ENCODE results near the gene DNLZ.
A peak's percentile ranks its signal among the peaks of the same experiment; 100 is the strongest.
"Not testable (repeated sequence)": the region's sequence is repeated elsewhere in the genome, so short reads cannot be mapped to it uniquely, and the experiment has no call there.

Gene DNLZ

DNA sequence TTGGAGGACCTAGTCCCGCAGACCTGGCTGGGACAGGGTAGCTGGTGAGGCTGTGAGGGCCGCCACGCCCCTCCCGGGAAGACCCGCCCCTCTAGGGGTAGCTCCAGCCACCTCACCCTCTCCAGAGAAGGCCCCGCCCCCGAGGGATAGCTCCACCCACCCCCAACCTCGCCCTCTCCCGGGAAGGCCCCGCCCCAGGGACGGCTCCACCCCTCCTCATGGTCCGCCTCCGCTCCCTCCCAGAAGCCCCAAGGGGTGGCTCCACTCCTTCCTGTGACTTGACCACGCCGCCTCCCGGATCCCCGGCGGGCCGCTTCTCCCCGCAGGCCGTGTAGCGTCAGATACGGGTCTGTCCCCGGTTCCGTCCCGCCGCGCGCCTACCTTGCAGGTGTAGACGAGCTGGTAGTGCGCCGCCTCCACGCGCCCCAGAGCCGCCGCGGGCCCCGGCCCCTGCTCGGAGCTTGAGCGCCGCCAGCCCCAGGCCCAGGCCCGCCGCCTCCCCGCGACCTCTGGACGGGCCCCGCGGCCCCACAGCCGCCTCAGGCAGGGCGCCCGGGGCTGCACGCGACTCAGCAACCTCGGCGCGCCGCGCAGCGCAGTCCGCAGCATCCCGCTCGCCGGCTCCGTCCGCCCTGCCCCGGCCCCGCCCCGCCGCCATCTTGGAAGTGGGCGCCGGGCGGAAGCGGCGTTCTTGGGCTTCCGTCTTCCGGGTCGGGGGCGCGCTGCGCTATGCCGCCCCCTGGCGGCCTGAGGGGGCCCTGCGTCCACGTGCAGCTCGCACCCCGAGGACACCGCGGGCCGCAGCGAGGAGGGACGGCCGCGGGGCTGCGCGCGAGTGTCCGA lies at the start of gene DNLZ:
TSS of gene DNLZ (minus strand) at position 639 of the 843 bp plus-strand sequence. CDS start at position 609, 30 bp downstream.
- peak; percentile 80 for DNase-seq

DNA sequence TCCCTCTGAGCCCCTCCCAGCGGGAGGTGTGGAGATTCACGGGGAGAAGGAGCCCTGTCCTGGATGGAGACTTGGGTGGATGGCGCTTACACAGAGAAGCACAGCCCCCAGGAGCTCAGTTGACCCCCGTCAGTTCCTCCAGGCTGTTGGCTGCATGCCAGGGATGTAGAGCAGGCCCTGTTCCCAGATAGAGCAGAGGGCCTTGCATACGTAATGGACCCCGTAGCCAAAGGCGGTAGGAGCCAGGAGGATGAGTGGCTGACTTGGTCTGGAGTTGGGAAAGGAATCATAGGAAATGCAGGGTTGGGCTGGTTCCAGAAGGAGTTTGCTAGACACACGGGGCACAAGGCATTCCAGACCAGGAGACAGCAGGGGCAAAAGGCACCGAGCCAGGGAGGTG lies 49.4 kb upstream of the DNLZ start:
- no peak for DNase-seq

DNA sequence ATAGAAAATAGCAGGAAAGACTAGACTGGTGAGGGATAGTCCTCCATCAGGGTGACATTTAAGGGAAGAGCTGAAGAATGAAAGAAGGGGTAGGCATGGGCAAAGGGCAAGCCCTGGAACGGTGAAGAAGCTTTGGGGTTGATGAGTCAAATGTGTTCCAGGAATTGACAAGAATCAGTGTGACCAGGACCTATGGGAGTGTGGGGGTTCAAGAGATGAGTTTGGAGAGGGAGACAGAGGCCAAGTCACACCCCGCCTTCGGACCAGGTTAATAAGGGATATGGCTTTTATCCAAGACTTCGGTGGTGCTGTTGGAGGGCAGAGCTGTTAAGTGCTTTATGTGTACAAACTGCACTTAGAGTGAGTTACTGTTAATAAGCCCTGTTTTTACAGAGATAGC lies 47.8 kb upstream of the DNLZ start:
- DNase-seq, result no peak

DNA sequence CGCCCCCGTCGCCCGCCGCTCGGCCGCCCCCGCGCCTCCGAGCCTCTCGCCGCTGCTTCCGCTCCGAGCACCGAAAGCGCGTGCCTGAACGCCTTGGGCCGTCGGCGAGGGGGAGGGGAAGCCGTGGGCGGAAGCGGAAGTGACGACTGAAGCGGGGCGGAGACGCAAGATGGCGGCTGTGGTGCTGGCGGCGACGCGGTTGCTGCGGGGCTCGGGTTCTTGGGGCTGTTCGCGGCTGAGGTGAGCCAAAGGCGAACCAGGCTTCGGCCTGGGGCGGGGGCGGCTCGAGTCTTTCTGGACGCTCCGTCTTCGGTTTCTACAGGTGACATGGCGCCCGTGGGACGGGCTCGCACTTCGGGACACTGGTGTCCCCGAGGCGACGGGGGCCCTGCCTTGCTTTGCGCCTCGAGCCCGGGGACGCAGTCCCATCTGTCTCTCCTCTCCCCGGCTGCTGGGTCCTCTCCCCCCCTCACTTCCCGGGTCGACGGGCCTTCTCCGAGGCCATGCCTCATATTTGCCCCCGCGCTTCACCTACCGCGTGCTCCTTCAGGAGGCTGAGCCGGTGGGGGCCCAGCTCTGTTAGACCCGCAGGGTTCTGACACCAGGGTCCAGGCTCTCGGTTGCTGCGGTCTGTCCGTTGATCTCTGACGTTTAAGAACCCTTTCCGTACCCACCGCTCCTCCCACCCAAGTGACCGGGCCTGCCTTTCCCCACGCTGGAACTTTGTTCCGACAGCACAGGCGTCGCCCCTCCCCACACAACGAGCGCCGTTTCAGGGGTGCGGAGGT lies 47.1 kb upstream of the DNLZ start, which contains the start of the genes ENTR1 and PMPCA:
TSS of gene ENTR1 (minus strand) at position 115 of the 788 bp plus-strand sequence. CDS start 217 bp downstream, outside the sequence.
TSS of gene PMPCA (plus strand) at position 159 of the 788 bp plus-strand sequence. CDS start at position 170, 11 bp downstream.
- DNase-seq, result no peak

DNA sequence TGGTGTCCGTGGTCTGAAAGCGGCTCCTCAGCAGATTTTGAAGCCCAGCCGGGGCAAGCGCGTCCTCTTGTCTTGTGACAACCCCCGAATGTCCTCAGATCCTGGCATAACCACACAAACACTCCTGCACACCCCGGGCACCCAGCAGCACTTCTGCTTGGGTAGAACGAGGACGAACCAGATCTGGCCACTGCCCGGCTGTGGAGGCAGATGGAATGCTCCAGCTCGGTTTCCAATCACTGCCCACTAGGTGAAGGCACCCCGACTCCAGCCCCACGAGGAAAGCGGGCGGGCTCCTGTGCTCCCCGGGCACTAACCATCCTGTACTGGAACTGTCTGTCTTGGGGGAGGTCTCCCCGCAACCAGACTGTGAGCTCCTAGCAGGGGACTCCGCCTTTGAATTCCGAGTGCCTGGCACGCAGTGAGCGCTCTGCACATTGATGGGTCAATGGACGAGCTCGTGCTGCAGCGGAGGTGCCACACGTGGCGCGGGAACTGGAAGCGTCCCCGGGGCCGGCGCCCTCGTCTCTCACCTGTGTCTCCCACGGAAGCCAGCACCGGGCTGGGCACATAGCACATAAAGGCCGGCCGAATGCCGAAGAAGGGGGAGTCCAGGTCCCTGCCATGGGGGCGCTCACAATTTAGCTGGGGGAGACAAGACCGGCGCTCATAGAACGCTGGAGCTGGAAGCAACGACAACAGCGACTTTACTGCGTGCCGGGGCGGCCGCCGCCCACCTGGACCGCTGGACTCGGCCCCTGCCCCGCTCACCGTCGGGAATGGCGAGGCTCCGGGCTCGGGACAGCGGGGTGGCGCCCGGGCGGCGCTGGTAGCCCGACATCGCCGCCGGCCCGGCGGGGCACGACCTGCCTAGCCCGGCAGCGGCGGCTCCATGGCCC lies 46.3 kb upstream of the DNLZ start:
- DNase-seq, result no peak

DNA sequence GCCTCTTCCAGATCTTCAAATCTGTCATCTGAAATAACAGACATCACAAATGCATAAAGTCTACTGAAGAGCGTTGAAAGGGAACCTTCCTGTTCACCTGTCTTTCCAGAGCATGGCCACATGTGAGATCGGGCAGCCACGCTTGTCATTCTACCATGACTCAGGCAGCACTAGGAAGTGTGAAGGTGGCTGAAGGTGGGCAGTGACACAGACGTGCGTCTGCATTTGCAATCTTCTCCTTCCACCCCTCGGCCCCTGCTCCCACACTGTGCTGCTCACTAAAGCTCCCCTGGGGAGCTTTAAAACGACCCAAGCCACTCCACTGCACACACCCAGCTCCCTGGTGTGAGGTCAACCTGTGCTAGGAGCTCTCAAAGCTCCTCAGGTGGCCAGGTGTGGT lies 44.4 kb upstream of the DNLZ start:
- DNase-seq, result no peak

DNA sequence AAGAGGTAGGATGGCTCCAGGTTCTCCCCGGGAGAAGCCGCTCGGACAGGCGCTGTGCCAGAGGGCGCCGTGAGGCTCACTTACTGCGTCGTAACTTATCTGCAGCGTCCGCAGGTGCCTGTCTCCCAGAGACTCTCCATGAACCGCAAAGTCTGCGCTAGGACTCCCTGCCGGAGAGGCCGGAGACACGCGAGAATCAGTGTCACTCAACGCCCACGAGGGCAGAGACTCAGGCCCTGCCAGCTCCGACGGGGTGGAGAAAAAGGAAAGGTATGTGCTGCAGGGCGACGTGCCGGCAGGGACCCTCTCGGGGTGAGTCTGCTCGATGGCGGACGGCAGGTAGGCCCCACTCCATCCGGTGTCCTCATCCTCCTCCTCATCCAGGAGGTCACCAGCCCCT lies 43.5 kb upstream of the DNLZ start:
- not testable (repeated sequence) for DNase-seq

DNA sequence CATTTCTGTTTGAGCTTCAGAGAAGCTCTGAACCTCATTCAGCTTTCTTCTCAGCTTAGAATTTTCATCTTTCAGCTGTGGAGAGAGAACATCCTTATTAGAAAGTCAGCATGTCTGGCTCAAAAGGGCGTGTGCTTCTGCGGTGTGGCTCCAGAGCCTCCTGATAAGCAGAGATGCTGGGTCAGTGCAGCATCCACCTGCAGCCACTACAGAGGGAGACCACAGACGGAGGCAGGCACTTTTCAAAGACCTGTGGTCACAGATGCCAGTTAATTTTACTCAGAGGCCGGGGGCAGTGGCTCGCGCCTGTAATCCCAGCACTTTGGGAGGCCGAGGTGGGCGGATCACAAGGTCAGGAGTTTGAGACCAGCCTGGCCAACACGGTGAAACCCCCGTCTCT lies 42.4 kb upstream of the DNLZ start:
- DNase-seq, result not testable (repeated sequence)

DNA sequence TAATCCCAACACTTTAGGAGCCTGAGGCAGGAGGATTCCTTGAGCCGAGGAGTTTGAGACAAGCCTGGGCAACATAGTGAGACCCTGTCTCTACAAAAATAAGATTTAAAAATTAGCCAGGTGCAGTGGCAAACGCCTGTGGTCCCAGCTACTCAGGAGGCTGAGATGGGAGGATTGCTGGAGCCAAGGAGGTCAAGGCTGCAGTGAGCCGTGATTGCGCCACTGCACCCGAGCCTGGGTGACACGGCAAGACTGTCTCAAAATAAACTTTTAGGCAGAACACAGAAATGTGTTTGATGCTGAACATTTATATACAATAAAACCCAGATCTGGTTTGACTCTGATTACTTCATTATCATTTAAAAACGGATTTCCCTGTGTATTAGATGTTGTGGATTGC lies 41.9 kb upstream of the DNLZ start:
- DNase-seq, result no peak

DNA sequence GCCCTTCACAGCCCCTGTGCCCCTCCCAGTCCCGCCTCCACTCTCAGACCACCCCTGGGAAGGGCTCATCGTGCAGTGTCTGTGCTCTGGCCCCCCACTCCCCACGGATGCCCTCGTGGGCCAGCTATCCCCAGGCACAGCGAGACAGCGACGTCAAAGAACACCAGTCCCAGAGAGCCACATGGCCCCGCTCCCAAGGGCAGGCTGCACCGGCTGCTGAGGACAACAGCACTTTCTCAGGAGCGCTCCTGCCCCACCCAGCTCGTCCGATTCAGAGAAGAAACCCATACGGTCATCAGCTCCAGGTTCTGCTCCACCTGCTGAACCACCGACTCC lies 41.2 kb upstream of the DNLZ start:
- DNase-seq, result no peak

DNA sequence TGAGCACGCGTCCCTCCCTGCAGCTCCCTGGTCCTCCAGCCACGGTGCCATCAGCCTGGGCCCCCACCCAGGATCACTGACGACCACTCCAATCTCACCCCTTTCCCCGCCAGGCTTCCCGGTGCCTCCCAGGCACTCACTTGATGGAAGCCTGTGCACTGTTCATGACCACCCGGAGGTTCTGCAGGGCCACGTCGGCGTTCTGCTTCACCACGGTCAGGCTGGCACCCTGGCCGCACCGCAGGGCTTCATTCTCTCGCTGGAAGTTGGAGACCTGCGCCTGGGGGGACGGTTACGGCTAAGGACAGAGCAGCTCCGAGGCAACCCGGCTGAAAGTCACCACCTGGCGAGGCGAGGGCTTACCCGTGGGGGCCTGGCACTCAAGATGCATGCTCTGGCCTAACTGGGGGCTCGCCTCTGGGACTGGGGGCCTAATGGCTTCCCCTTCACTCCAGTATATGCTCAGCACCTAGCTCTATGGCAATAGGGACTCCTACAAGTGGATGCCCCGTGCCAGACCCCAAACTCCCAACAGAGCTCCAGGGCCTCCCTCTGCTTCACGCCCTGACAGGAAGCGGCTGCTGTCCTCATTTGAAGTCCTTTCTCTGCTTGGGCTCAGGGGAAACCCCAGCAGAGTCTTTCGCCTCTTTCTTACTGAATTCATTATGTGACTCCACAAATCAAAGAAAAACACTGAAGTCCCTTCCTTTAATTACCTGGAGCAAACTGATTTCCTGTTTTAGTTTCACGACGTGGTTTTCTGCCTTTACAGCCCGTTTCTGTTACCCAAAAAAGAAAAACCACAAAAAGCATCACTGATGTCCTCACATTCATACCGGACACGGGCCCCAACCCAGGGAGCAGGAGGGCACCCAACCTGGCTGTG lies 40.6 kb upstream of the DNLZ start:
- no peak for DNase-seq

DNA sequence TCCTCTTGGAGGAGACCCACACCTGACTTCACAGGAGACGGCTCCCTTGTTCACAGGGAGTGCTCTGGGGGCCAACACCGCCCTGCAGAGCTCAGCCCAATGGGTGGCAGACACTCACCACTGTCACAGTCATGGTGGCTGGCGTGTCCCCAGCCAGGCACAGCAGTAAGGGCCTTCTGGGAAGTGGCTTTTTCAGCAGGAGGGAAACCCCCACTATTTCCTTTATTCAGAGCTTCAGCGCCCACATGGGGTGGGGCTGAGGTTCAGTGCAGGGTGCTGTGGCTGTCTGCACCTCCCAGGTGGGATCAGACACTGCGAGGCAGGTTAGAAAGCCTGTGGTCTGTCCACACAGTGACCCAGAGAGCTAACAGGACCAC lies 40.0 kb upstream of the DNLZ start:
- DNase-seq, result no peak

DNA sequence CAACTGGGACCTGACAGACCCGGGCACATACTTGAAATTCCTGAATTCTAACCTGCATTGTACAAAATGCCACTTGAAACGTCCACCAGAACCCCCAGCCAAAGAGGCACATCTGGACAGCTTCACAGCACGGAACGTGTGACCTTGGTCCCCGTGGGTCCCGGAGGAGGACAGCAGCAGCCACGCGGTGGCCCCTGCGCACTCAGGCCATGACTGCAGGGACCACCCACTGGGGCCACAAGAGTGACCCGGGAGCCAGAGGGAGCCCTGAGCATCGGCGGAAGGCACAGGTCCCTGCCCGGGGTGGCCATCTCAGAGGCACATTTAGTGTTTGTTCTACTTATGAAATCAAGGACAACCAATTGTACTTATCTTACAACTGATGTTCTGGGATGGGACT lies 38.5 kb upstream of the DNLZ start:
- no peak for DNase-seq

DNA sequence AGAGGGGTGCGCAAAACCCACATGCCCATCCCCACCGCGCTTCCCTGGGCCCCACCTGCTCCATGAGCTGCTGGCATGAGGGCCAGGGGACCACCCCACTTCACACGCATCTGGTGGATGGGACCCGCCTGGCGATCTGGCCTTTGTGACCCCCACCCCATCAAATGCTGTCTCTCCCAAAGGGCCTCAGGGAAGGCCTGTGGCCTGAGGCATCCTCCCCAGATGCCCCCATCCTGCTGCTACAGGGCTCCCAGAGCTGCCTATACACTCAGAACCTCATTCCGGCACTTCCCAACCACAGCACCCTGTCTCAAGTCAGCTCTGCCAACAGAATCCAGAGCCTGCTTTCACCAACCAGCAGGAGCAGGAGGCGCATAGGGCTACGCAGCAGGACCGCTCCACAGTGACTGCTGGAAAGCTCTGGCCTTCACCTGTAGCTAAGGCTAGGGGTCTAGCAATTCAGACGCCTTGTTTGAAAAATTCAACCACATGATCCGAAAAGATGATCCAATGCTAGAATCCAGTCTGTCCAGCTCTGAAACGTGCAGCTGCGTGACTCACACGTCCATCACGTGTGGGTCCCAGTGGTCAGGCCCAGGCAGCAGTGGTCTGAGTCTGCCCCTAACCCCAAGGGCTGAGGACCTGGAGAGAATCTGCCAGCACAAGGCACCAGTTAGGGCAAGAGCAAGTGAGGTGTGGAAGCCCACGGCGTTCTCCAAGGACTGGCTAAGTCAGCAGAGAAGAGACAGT lies 37.8 kb upstream of the DNLZ start:
- DNase-seq, result no peak

DNA sequence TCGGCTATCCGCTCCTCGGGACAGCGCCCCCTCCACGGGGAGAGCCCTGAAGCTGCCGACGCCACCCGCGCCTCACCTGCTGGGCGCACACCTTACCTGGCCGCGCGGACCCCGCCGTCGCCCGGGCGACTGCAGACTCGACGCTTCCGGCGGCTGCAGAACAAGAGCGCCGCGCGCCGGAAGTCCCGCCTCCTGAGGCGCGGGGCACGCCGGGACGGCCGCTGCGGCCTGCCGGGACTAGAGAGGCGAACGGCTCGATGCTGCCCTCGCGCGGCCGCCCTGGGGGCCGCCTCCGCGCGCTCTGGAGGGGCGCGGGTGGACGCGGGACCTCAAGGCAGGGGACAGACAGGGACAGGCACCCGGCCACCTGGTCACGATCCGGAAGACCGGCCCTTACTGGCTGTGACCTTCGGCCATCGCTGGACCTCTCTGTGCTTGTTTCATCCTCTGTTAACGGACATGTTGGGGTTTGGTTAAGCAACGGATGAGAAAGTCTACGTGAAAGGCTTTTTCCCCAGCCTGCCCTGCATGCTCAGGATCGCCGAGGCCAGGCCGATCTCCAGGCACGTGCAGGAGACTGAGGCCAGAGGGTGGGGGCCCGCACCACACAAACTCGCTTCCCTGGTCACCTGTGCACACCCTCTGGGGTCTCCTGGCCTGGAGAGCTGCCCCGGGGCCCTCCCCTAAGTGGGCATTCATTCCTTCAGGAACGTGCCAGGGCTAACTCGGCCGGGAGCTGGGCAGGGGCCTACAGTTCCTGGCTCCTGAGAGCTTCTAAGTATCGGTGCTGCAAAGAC lies 36.7 kb upstream of the DNLZ start, which contains the start of gene SNAPC4:
TSS of gene SNAPC4 (minus strand) at position 133 of the 797 bp plus-strand sequence. CDS start 1,742 bp downstream, outside the sequence.
- DNase-seq, result no peak

DNA sequence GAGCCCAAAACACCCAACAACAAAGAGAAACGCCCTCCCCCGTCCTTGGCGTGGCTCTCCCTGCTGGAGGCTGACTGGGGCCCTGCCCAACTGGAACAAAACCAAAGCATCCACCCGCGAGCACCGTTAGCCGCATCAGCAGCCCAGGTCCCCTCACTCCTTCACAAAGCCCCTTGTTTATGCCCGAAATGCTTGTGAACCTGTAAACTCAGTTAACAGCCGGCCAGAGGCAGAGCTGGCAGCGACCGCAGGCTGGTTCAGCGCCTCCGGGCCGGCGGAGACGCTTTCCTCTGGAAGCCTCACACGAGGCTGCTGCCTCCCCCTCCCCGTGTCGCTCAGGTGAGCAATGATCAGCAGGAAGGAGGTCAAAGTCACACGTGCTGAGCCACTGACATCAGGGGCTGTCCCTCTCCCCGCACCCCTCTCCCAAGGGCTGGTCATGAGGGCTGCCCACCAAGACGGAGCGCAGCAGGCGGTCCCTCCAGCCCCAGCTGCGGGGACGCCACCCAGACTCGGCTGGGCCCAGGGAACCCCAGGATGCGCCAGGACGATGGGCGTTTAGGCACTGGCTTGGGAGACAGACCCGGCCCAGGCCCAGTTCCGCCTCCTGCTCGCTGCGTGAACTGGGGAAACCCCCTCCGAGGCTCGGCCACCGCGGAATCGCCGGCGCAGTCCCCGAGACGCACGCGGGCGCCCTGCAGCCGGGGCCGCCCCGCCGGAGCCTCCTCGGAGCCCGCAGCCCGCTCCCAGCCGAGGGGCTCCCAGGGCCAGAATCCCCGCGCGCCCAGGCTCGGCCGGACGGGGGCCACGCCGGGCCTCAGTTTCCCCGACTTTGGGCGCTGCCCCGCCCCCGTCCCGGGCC lies 35.9 kb upstream of the DNLZ start:
- DNase-seq, result no peak

DNA sequence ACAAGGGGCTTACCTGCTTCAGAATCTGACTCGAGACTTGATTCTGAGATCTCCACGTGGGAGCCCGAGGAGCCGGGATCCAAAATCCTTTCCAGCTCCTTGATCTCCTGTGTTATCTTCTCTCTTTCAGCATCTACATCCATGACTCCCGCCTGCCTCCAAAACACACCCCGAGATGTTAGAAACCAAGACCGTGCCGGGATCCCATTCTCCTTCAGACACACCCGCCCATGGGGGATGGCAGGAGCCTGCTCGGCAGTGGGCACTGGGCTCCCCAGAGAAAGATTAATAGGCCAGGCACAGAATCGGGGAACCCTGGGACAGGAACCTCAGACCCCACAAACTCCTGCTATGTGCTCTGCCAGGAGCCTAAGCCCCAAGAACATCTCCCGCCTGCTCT lies 34.7 kb upstream of the DNLZ start:
- no peak for DNase-seq

DNA sequence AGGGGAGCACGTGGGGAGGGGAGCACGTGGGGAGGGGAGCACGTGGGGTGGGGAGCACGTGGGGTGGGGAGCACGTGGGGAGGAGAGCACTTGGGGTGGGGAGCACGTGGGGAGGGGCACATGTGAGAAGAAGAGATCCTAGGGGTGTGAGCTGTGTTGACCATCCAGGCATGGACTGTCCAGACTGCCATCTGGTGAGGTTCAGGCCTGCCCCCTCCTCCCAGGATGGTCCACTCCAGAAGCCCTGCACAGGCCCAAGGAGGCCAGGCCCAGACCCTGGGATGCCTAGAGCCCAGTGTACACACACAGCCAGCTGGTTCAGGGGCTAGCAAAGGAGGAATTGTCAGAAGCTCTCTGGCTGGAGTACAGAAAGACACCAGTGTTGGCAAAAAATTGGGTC lies 34.1 kb upstream of the DNLZ start:
- no peak for DNase-seq

DNA sequence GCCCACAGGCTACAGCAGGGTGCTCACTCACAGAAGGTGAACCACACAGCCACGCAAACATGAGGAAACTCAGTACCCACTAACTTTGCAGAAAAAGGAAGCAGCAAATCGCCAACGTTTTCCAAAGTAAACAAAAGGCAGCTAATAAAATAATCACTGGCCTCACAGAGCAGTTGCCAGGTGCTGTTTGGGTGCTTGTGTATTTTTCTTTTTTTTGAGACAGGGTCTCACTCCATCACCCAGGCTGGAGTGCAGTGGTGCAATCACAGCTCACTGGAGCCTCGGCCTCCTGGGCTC lies 32.6 kb upstream of the DNLZ start:
- no peak for DNase-seq

Data from cortex of kidney (tissue), 1 donor.